T-helper 1 cell treated with Interleukin-12 subunit alpha and Interleukin-12 subunit beta and Interleukin-4 antibody, amounts not matched to agents 30 μg/mL and 1 μg/mL, for 36 hours (primary cell): ENCODE data around the gene KRT36.

Source experiments
- H3K27ac Mint-ChIP-seq: one replicate; pipeline ENCODE4 v1.8.0; 2021; ENCODE audit warnings: mild to moderate bottlenecking, mixed read lengths
- H3K27me3 Mint-ChIP-seq: one replicate; pipeline ENCODE4 v1.8.0; 2021; ENCODE audit warnings: low read depth, mixed read lengths
- H3K36me3 Mint-ChIP-seq: one replicate; pipeline ENCODE4 v1.8.0; 2021; ENCODE audit warnings: low read depth, mixed read lengths
- H3K4me1 Mint-ChIP-seq: one replicate; pipeline ENCODE4 v1.8.0; 2021; ENCODE audit warnings: low read depth, mixed read lengths
- H3K4me3 Mint-ChIP-seq: one replicate; pipeline ENCODE4 v1.8.0; 2021; ENCODE audit warnings: mild to moderate bottlenecking, moderate library complexity, mixed read lengths
- H3K9me3 Mint-ChIP-seq: one replicate; pipeline ENCODE4 v1.8.0; 2021; ENCODE audit warnings: mixed read lengths

Gene KRT36

GRCh38 chr17:41516147-41516829 is 26.6 kb upstream of the KRT36 start:
- H3K27me3 Mint-ChIP-seq: peaks cover 3% of the 10 kb centered on the region
- H3K27ac Mint-ChIP-seq: no peak overlapping the region
- no peak overlapping the region for H3K4me3 Mint-ChIP-seq
- no peaks in the 10 kb centered on the region for H3K36me3 Mint-ChIP-seq
- no peaks in the 10 kb centered on the region for H3K9me3 Mint-ChIP-seq
- H3K4me1 Mint-ChIP-seq: no peaks in the 10 kb centered on the region

- Mint-ChIP-seq H3K9me3 (no peaks in the 10 kb centered on the region), H3K27me3 (peaks cover 3% of the 10 kb centered on the region), H3K36me3 (no peaks in the 10 kb centered on the region), H3K4me3 (no peak overlapping the region), H3K27ac (no peak overlapping the region), H3K4me1 (no peaks in the 10 kb centered on the region)
These were observed 23.4 kb upstream of the KRT36 start for GRCh38 chr17:41513168-41513547.

GRCh38 chr17:41512546-41513167 is 22.9 kb upstream of the KRT36 start:
- no peaks in the 10 kb centered on the region for H3K9me3 Mint-ChIP-seq
- peaks cover 3% of the 10 kb centered on the region for H3K27me3 Mint-ChIP-seq
- H3K27ac Mint-ChIP-seq: no peak overlapping the region
- H3K4me1 Mint-ChIP-seq: no peaks in the 10 kb centered on the region
- H3K4me3 Mint-ChIP-seq: no peak overlapping the region
- H3K36me3 Mint-ChIP-seq: no peaks in the 10 kb centered on the region

GRCh38 chr17:41511716-41512115 is 22.0 kb upstream of the KRT36 start:
- Mint-ChIP-seq H3K4me3 (no peak overlapping the region), H3K36me3 (no peaks in the 10 kb centered on the region), H3K4me1 (no peaks in the 10 kb centered on the region), H3K27me3 (peaks cover 3% of the 10 kb centered on the region), H3K27ac (no peak overlapping the region), H3K9me3 (no peaks in the 10 kb centered on the region)

- Mint-ChIP-seq H3K4me1 (no peaks in the 10 kb centered on the region), H3K36me3 (no peaks in the 10 kb centered on the region), H3K27me3 (peaks cover 3% of the 10 kb centered on the region), H3K27ac (no peak overlapping the region), H3K9me3 (no peaks in the 10 kb centered on the region), H3K4me3 (no peak overlapping the region)
These were observed 21.4 kb upstream of the KRT36 start for GRCh38 chr17:41511116-41511515.

GRCh38 chr17:41510251-41511065 is 20.7 kb upstream of the KRT36 start:
- no peaks in the 10 kb centered on the region for H3K36me3 Mint-ChIP-seq
- no peaks in the 10 kb centered on the region for H3K9me3 Mint-ChIP-seq
- no peak overlapping the region for H3K4me3 Mint-ChIP-seq
- no peak overlapping the region for H3K27ac Mint-ChIP-seq
- no peaks in the 10 kb centered on the region for H3K4me1 Mint-ChIP-seq
- H3K27me3 Mint-ChIP-seq: peaks cover 3% of the 10 kb centered on the region

- Mint-ChIP-seq H3K27ac (no peak overlapping the region), H3K4me3 (no peak overlapping the region), H3K36me3 (no peaks in the 10 kb centered on the region), H3K27me3 (no peaks in the 10 kb centered on the region), H3K9me3 (no peaks in the 10 kb centered on the region), H3K4me1 (no peaks in the 10 kb centered on the region)
These were observed 17.7 kb upstream of the KRT36 start for GRCh38 chr17:41507315-41507880.

- Mint-ChIP-seq H3K9me3 (no peaks in the 10 kb centered on the region), H3K4me1 (no peaks in the 10 kb centered on the region), H3K36me3 (no peaks in the 10 kb centered on the region), H3K4me3 (no peak overlapping the region), H3K27ac (no peak overlapping the region), H3K27me3 (no peaks in the 10 kb centered on the region)
These were observed 16.4 kb upstream of the KRT36 start for GRCh38 chr17:41505809-41506767.

GRCh38 chr17:41505007-41505808 is 15.5 kb upstream of the KRT36 start, which contains the start of gene KRT13:
Gene KRT13 (minus strand): TSS chr17:41505612. CDS start chr17:41505550, 62 bp downstream.
- Mint-ChIP-seq H3K9me3 (no peaks in the 10 kb centered on the region), H3K4me1 (no peaks in the 10 kb centered on the region), H3K4me3 (no peak within 1 kb of the TSS), H3K36me3 (no peaks in the 10 kb centered on the region), H3K27ac (no peak within 1 kb of the TSS), H3K27me3 (no peaks in the 10 kb centered on the region)

- no peaks in the 10 kb centered on the region for H3K9me3 Mint-ChIP-seq
- H3K27ac Mint-ChIP-seq: no peak overlapping the region
- H3K4me3 Mint-ChIP-seq: no peak overlapping the region
- no peaks in the 10 kb centered on the region for H3K36me3 Mint-ChIP-seq
- no peaks in the 10 kb centered on the region for H3K4me1 Mint-ChIP-seq
- no peaks in the 10 kb centered on the region for H3K27me3 Mint-ChIP-seq
These were observed 14.7 kb upstream of the KRT36 start for GRCh38 chr17:41504246-41504977.

- H3K9me3 Mint-ChIP-seq: no peaks in the 10 kb centered on the region
- H3K27ac Mint-ChIP-seq: no peak overlapping the region
- no peaks in the 10 kb centered on the region for H3K36me3 Mint-ChIP-seq
- H3K27me3 Mint-ChIP-seq: peaks cover 4% of the 10 kb centered on the region
- H3K4me1 Mint-ChIP-seq: peaks cover 1% of the 10 kb centered on the region
- no peak overlapping the region for H3K4me3 Mint-ChIP-seq
These were observed 13.5 kb upstream of the KRT36 start for GRCh38 chr17:41503202-41503601.

- peaks cover 8% of the 10 kb centered on the region for H3K4me1 Mint-ChIP-seq
- H3K4me3 Mint-ChIP-seq: no peak overlapping the region
- H3K36me3 Mint-ChIP-seq: no peaks in the 10 kb centered on the region
- peaks cover 4% of the 10 kb centered on the region for H3K27me3 Mint-ChIP-seq
- no peaks in the 10 kb centered on the region for H3K9me3 Mint-ChIP-seq
- peak overlapping the region; percentile 8 for H3K27ac Mint-ChIP-seq
These were observed 10.6 kb upstream of the KRT36 start for GRCh38 chr17:41500131-41500911.
